HepG2 (cell line): ENCODE data around the gene FAM222B. TPM values are rescaled to one million over a fixed set of nuclear protein-coding genes. Genes with fewer than 3 reads are reported as not detected.
A peak's percentile ranks its signal among the peaks of the same experiment; 100 is the strongest.

ENCODE experiments used
- ARNT ChIP-seq: fragments of 450-650 bp; IDR thresholded peaks from 2 replicates; pipeline ENCODE4 v1.6.1; 2017
- CAMTA2 ChIP-seq: sonication (generic); formaldehyde crosslinking; IDR thresholded peaks from 2 replicates; pipeline ENCODE4 v1.4.0; 2020; ENCODE audit warnings: mild to moderate bottlenecking, missing genetic modification reagents, borderline replicate concordance
- CENPX ChIP-seq: sonication (generic); formaldehyde crosslinking; IDR thresholded peaks from 2 replicates; pipeline ENCODE4 v1.9.0; 2021; ENCODE audit warnings: mild to moderate bottlenecking, missing genetic modification reagents, moderate library complexity
- ISL2 ChIP-seq: sonication (generic); formaldehyde crosslinking; IDR thresholded peaks from 2 replicates; pipeline ENCODE4 v1.5.0; 2020; ENCODE audit warnings: missing genetic modification reagents
- PCBP1 ChIP-seq: fragments of 200-400 bp; formaldehyde crosslinking; IDR thresholded peaks from 2 replicates; pipeline ENCODE4 v1.6.1; 2017; ENCODE audit warnings: mild to moderate bottlenecking, low read depth, low read length, borderline replicate concordance
- PTBP1 ChIP-seq: fragments of 200-400 bp; formaldehyde crosslinking; IDR thresholded peaks from 2 replicates; pipeline ENCODE4 v1.6.1; 2018; ENCODE audit warnings: low read length, low read depth; ENCODE audit not compliant: poor library complexity, severe bottlenecking
- SP2 ChIP-seq: sonication (generic); formaldehyde crosslinking; IDR thresholded peaks from 2 replicates; pipeline ENCODE4 v1.5.1; 2020; ENCODE audit warnings: mild to moderate bottlenecking, missing genetic modification reagents
- ZBTB42 ChIP-seq: sonication (generic); formaldehyde crosslinking; IDR thresholded peaks from 2 replicates; pipeline ENCODE4 v1.5.0; 2020; ENCODE audit warnings: mild to moderate bottlenecking, missing genetic modification reagents
- polyA plus RNA-seq, 8 experiments: library from polyadenylated mRNA; depleted of rRNA in 3 of 8; stranded (reverse) in 7 of 8; unstranded in 1 of 8; fragments of >200 nt; fragmentation: Illumina TruSeq in 4 of 8; extraction: Trizol in 4 of 8; gene quantifications; 2 replicates each; pipeline versions ENCODE4 v1.2.1 to v1.2.3, GENCODE V29; 2011 to 2016; ENCODE audit warnings: low read depth in 4 of 8, missing spikeins in 1 of 8, mixed read lengths in 1 of 8; ENCODE audit not compliant: insufficient read depth in 1 of 8
- total RNA-seq, 5 experiments: library from RNA; depleted of rRNA; stranded (reverse); fragments of >200 nt; fragmentation: Illumina TruSeq; extraction: Trizol; gene quantifications; 2 replicates each; pipeline ENCODE4 v1.2.3, GENCODE V29; 2016; ENCODE audit warnings: low read depth in 1 of 5
- TF ChIP-seq, protein P1 (sequence below): sonication (generic); formaldehyde crosslinking; IDR thresholded peaks from 2 replicates; pipeline ENCODE4 v1.9.0; 2022; ENCODE audit warnings: low read depth, missing genetic modification reagents
- TF ChIP-seq, protein P2 (sequence below): sonication (generic); formaldehyde crosslinking; IDR thresholded peaks from 2 replicates; pipeline ENCODE4 v1.8.0; 2022; ENCODE audit warnings: missing genetic modification reagents, mild to moderate bottlenecking, borderline replicate concordance
- TF ChIP-seq, protein P3 (sequence below): sonication (generic); formaldehyde crosslinking; IDR thresholded peaks from 2 replicates; pipeline ENCODE4 v1.8.0; 2022; ENCODE audit warnings: missing genetic modification reagents, mild to moderate bottlenecking, moderate library complexity, borderline replicate concordance
- TF ChIP-seq, protein P4 (sequence below): sonication (generic); formaldehyde crosslinking; IDR thresholded peaks from 2 replicates; pipeline ENCODE4 v1.5.0; 2020; ENCODE audit warnings: mild to moderate bottlenecking, missing genetic modification reagents, borderline replicate concordance
- TF ChIP-seq, protein P5 (sequence below): sonication (generic); formaldehyde crosslinking; IDR thresholded peaks from 2 replicates; pipeline ENCODE4 v1.5.0; 2020; ENCODE audit warnings: missing genetic modification reagents
- TF ChIP-seq, protein P6 (sequence below): sonication (generic); formaldehyde crosslinking; IDR thresholded peaks from 2 replicates; pipeline ENCODE4 v1.9.0; 2021; ENCODE audit warnings: missing genetic modification reagents, borderline replicate concordance
- TF ChIP-seq, protein P7 (sequence below): sonication (generic); formaldehyde crosslinking; IDR thresholded peaks from 2 replicates; pipeline ENCODE4 v1.5.1; 2020; ENCODE audit warnings: mild to moderate bottlenecking, missing genetic modification reagents, borderline replicate concordance

Gene FAM222B
- total and polyA plus RNA-seq, 2 of the 13 experiments (the other 11 are each of a cell fraction or from before 2014, with no cell fraction given): 3.5 to 7.3 TPM

DNA sequence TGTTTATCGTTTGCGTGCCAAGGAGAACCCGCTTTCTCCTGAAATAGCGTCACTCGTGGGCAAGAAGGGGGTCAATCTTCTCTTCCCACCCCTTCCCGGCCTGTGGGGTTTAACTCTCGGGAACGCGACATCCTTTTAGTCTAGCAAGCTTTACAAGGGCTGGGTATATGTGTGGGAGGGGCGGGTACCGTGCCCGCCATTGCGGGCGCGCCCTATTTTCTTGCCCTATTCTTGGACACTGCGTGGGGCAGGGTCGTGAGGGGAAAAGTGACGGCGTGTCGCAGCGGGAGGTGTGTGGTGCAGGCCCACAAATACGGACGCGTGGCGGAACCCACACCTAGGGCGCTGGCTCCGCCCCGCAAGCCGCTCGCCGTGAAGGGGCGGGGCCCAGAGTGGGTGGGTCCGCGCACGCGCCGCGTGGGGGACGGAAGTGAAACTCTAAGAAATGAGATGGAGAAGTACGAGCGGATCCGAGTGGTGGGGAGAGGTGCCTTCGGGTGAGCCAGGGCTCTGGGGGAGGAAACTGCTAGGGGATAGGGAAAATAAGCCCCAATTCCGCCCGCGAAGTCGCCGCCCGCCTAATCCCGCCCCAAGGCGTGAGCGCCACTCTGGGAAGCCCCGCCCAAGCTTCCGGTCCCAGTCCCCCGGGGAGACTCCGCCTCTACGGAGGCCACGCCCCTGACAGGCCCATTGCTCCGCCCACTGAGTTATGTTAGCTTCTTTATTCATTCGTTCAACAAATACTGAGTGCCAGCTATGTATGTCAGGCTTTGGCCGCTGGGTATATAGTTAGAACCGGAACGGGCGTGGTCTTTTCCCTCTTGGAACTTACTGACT, 114.0 kb downstream of the FAM222B start, which contains the start of gene NEK8 (continued):
- TF ChIP-seq, protein P1, sequence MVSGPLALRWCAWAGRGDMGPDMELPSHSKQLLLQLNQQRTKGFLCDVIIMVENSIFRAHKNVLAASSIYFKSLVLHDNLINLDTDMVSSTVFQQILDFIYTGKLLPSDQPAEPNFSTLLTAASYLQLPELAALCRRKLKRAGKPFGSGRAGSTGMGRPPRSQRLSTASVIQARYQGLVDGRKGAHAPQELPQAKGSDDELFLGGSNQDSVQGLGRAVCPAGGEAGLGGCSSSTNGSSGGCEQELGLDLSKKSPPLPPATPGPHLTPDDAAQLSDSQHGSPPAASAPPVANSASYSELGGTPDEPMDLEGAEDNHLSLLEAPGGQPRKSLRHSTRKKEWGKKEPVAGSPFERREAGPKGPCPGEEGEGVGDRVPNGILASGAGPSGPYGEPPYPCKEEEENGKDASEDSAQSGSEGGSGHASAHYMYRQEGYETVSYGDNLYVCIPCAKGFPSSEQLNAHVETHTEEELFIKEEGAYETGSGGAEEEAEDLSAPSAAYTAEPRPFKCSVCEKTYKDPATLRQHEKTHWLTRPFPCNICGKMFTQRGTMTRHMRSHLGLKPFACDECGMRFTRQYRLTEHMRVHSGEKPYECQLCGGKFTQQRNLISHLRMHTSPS: no peak
- TF ChIP-seq, protein P2, sequence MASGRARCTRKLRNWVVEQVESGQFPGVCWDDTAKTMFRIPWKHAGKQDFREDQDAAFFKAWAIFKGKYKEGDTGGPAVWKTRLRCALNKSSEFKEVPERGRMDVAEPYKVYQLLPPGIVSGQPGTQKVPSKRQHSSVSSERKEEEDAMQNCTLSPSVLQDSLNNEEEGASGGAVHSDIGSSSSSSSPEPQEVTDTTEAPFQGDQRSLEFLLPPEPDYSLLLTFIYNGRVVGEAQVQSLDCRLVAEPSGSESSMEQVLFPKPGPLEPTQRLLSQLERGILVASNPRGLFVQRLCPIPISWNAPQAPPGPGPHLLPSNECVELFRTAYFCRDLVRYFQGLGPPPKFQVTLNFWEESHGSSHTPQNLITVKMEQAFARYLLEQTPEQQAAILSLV (CRISPR knock-in tag): no peak
- no peak for TF ChIP-seq PCBP1
- TF ChIP-seq, protein P3, sequence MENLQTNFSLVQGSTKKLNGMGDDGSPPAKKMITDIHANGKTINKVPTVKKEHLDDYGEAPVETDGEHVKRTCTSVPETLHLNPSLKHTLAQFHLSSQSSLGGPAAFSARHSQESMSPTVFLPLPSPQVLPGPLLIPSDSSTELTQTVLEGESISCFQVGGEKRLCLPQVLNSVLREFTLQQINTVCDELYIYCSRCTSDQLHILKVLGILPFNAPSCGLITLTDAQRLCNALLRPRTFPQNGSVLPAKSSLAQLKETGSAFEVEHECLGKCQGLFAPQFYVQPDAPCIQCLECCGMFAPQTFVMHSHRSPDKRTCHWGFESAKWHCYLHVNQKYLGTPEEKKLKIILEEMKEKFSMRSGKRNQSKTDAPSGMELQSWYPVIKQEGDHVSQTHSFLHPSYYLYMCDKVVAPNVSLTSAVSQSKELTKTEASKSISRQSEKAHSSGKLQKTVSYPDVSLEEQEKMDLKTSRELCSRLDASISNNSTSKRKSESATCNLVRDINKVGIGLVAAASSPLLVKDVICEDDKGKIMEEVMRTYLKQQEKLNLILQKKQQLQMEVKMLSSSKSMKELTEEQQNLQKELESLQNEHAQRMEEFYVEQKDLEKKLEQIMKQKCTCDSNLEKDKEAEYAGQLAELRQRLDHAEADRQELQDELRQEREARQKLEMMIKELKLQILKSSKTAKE: no peak
- TF ChIP-seq, protein P4, sequence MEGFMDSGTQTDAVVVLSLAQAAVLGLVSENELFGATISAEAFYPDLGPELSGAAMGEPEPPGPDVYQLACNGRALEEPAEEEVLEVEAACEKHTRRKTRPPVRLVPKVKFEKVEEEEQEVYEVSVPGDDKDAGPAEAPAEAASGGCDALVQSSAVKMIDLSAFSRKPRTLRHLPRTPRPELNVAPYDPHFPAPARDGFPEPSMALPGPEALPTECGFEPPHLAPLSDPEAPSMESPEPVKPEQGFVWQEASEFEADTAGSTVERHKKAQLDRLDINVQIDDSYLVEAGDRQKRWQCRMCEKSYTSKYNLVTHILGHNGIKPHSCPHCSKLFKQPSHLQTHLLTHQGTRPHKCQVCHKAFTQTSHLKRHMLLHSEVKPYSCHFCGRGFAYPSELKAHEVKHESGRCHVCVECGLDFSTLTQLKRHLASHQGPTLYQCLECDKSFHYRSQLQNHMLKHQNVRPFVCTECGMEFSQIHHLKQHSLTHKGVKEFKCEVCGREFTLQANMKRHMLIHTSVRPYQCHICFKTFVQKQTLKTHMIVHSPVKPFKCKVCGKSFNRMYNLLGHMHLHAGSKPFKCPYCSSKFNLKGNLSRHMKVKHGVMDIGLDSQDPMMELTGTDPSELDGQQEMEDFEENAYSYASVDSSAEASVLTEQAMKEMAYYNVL: no peak
- TF ChIP-seq ZBTB42 (CRISPR knock-in tag): no peak
- TF ChIP-seq CAMTA2 (CRISPR knock-in tag): peak; percentile 36; the same call in 1 of the 2 replicates
- TF ChIP-seq, protein P5, sequence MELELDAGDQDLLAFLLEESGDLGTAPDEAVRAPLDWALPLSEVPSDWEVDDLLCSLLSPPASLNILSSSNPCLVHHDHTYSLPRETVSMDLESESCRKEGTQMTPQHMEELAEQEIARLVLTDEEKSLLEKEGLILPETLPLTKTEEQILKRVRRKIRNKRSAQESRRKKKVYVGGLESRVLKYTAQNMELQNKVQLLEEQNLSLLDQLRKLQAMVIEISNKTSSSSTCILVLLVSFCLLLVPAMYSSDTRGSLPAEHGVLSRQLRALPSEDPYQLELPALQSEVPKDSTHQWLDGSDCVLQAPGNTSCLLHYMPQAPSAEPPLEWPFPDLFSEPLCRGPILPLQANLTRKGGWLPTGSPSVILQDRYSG (CRISPR knock-in tag): no peak; the same call in 1 of the 2 replicates
- TF ChIP-seq ISL2: no peak
- TF ChIP-seq, protein P6, sequence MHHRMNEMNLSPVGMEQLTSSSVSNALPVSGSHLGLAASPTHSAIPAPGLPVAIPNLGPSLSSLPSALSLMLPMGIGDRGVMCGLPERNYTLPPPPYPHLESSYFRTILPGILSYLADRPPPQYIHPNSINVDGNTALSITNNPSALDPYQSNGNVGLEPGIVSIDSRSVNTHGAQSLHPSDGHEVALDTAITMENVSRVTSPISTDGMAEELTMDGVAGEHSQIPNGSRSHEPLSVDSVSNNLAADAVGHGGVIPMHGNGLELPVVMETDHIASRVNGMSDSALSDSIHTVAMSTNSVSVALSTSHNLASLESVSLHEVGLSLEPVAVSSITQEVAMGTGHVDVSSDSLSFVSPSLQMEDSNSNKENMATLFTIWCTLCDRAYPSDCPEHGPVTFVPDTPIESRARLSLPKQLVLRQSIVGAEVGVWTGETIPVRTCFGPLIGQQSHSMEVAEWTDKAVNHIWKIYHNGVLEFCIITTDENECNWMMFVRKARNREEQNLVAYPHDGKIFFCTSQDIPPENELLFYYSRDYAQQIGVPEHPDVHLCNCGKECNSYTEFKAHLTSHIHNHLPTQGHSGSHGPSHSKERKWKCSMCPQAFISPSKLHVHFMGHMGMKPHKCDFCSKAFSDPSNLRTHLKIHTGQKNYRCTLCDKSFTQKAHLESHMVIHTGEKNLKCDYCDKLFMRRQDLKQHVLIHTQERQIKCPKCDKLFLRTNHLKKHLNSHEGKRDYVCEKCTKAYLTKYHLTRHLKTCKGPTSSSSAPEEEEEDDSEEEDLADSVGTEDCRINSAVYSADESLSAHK (CRISPR knock-in tag): no peak
- TF ChIP-seq CENPX (CRISPR knock-in tag): no peak
- peak; percentile 52; the same call in 1 of the 2 replicates for TF ChIP-seq SP2 (CRISPR knock-in tag)
- TF ChIP-seq PTBP1: peak; percentile 79
- TF ChIP-seq, protein P7, sequence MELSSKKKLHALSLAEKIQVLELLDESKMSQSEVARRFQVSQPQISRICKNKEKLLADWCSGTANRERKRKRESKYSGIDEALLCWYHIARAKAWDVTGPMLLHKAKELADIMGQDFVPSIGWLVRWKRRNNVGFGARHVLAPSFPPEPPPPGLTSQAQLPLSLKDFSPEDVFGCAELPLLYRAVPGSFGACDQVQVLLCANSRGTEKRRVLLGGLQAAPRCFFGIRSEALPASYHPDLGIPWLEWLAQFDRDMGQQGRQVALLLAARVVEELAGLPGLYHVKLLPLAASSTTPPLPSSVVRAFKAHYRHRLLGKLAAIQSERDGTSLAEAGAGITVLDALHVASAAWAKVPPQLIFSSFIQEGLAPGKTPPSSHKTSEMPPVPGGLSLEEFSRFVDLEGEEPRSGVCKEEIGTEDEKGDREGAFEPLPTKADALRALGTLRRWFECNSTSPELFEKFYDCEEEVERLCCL (CRISPR knock-in tag): no peak
- TF ChIP-seq ARNT: no peak
